Measurements from ENCODE around the gene WIPF2.

WIPF2 gene

DNA sequence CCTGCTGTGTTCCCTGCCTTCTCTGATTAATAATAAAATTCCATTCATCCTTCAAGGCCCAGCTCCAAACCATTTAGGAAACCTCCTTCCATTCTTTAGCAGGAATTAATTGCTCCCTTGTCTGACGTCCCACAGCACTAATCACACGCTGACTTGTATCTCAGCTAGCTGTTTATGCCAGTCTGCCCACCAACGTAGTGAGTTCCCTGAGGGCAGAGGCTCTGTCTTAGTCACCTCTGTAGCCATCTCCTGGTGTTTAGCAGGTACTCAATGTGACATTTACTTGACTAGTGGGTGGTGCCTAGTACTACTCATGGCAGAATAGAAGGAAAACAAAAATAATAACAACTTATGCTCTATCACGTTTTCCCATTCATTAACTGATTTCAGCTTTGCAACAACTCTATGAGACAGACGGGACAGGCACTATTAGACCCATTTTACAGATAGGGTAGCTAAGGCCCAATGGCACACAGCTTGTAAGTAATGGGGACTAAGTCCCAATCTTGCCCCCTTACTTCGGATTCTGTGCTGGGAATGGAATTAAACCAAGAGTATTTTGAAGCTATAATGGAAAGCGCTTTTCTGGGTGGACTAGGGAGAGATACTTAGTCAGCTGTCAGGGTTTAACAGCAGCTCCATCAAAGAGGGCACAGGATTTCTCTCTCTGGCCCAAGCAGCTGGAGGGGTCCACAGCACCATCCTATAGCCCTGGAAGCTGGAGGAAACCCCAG lies 931 bp upstream of the WIPF2 start:
- no peak for TF ChIP-seq RBAK (tag by site-specific recombination; IDR thresholded peaks at IDR 0.05)
- TF ChIP-seq, protein P1, sequence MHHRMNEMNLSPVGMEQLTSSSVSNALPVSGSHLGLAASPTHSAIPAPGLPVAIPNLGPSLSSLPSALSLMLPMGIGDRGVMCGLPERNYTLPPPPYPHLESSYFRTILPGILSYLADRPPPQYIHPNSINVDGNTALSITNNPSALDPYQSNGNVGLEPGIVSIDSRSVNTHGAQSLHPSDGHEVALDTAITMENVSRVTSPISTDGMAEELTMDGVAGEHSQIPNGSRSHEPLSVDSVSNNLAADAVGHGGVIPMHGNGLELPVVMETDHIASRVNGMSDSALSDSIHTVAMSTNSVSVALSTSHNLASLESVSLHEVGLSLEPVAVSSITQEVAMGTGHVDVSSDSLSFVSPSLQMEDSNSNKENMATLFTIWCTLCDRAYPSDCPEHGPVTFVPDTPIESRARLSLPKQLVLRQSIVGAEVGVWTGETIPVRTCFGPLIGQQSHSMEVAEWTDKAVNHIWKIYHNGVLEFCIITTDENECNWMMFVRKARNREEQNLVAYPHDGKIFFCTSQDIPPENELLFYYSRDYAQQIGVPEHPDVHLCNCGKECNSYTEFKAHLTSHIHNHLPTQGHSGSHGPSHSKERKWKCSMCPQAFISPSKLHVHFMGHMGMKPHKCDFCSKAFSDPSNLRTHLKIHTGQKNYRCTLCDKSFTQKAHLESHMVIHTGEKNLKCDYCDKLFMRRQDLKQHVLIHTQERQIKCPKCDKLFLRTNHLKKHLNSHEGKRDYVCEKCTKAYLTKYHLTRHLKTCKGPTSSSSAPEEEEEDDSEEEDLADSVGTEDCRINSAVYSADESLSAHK (tag by site-specific recombination; IDR thresholded peaks at IDR 0.05): no peak
- TF ChIP-seq TCF7L2 (IDR thresholded peaks at IDR 0.05; ENCODE audit: borderline replicate concordance, low read depth, low read length): no peak
- TF ChIP-seq ZBTB20 (tag by site-specific recombination; IDR thresholded peaks at IDR 0.05): 0 out of 2 replicates have a peak, but pooled peaks have one; percentile 41
- TF ChIP-seq ZFP69B (tag by site-specific recombination; IDR thresholded peaks at IDR 0.05): peak; percentile 60; the same call in 1 of the 2 replicates
- TF ChIP-seq, protein P2, sequence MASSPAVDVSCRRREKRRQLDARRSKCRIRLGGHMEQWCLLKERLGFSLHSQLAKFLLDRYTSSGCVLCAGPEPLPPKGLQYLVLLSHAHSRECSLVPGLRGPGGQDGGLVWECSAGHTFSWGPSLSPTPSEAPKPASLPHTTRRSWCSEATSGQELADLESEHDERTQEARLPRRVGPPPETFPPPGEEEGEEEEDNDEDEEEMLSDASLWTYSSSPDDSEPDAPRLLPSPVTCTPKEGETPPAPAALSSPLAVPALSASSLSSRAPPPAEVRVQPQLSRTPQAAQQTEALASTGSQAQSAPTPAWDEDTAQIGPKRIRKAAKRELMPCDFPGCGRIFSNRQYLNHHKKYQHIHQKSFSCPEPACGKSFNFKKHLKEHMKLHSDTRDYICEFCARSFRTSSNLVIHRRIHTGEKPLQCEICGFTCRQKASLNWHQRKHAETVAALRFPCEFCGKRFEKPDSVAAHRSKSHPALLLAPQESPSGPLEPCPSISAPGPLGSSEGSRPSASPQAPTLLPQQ (tag by site-specific recombination; IDR thresholded peaks at IDR 0.05): peak; percentile 82
- H3K4me3 ChIP-seq (ENCODE audit: low read depth, low read length): no peak overlapping the region
- CTCF ChIA-PET: interaction anchor here (0.6 to 2.8 kb wide), 20 partner anchors 9 to 145 kb away, joined by 3 to 40 read pairs (median 4); no protein-coding TSS in a partner anchor
- no peaks in the 10 kb centered on the region for H3K9me3 ChIP-seq (ENCODE audit: control insufficient read depth, insufficient read depth, low read depth, low read length)
- no peaks in the 10 kb centered on the region for H3K4me1 ChIP-seq (ENCODE audit: control insufficient read depth, insufficient read depth, low read length)
- POLR2A ChIA-PET: interaction anchor here (0.6 to 3.8 kb wide), 22 partner anchors 8 to 238 kb away, joined by 3 to 33 read pairs (median 6); partner anchors contain the start of genes CASC3, CDC6, NR1D1 and PSMD3
- H3K27ac ChIP-seq (ENCODE audit: extremely low read depth, low read depth, low read length): no peak overlapping the region; the same call in none of the 2 replicates
- no peaks in the 10 kb centered on the region; a peak in 1 of 3 replicates for H3K36me3 ChIP-seq (ENCODE audit: control insufficient read depth in 2 of 2, insufficient read depth in 1 of 2, low read length in 2 of 2)

DNA sequence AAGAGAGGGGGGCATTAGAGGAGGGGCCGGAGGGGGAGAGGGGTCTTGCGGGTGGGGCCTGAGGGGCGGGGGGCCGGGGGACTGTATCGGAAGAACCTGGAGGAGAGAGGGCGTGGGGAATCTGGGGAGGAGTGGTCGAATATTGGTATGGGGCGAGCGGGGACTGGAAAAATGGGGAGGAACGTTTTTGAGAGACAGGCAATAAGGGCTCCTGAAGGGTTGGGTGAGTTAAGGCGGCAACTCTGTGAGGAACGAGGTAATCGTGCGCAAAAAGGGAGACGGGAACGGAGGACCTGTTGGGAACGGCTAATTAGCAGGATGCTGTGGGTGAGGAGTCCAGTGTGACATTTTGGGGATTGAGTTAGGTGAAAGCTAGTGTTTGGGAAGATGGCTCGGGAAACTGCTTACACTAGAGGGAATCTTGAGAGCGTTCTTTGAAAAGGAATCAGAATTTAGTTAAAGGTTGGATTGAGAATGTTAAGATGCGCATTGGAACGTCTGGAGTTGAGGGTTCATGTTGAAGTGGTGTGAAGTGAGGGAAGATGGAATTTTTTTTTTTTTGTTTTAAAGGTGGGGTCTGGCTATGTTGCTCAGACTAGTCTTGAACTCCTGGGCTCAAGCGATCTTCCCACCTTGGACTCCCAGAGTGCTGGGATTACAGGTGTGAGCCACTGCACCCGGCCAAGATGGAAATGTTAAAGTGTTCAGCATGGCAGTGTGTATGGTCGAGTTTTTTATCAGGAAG lies 662 bp downstream of the WIPF2 start:
- ChIA-PET POLR2A (interaction anchor here (0.6 to 3.8 kb wide), 22 partner anchors 8 to 282 kb away, joined by 3 to 33 read pairs (median 6); partner anchors contain the start of genes CASC3, CDC6 and TOP2A), CTCF (interaction anchor here (0.6 to 2.8 kb wide), 19 partner anchors 9 to 1429 kb away, joined by 3 to 40 read pairs (median 6); no protein-coding TSS in a partner anchor)
- Histone ChIP-seq H3K36me3 (ENCODE audit: control insufficient read depth in 2 of 2, insufficient read depth in 1 of 2, low read length in 2 of 2) (no peaks in the 10 kb centered on the region; a peak in 1 of 3 replicates), H3K4me3 (ENCODE audit: low read depth, low read length) (peak overlapping the region; percentile 80), H3K4me1 (ENCODE audit: control insufficient read depth, insufficient read depth, low read length) (peaks cover 3% of the 10 kb centered on the region), H3K27ac (ENCODE audit: extremely low read depth, low read depth, low read length) (peak overlapping the region; percentile 92), H3K9me3 (ENCODE audit: control insufficient read depth, insufficient read depth, low read depth, low read length) (no peaks in the 10 kb centered on the region)
- TF ChIP-seq BCL11B (tag by site-specific recombination; IDR thresholded peaks at IDR 0.05; ENCODE audit: low read depth) (no peak), ZNF302 (tag by site-specific recombination; IDR thresholded peaks at IDR 0.05; ENCODE audit: low read depth) (no peak), ZFP37 (tag by site-specific recombination; IDR thresholded peaks at IDR 0.05) (no peak), KLF7 (tag by site-specific recombination; IDR thresholded peaks at IDR 0.05; ENCODE audit: borderline replicate concordance) (no peak), ZSCAN16 (tag by site-specific recombination; IDR thresholded peaks at IDR 0.05) (no peak), ZNF514 (tag by site-specific recombination; IDR thresholded peaks at IDR 0.05) (no peak), ZNF266 (tag by site-specific recombination; IDR thresholded peaks at IDR 0.05; ENCODE audit: low read depth) (no peak), ZBTB1 (tag by site-specific recombination; IDR thresholded peaks at IDR 0.05) (no peak), ZNF629 (tag by site-specific recombination; IDR thresholded peaks at IDR 0.05) (no peak), ZNF146 (tag by site-specific recombination; IDR thresholded peaks at IDR 0.05) (no peak), ZNF157 (tag by site-specific recombination; IDR thresholded peaks at IDR 0.05) (no peak), ZNF239 (tag by site-specific recombination; IDR thresholded peaks at IDR 0.05) (no peak), ZNF791 (tag by site-specific recombination; IDR thresholded peaks at IDR 0.05) (no peak), EGR2 (tag by site-specific recombination; IDR thresholded peaks at IDR 0.05; ENCODE audit: low read depth) (no peak), ZBTB21 (tag by site-specific recombination; IDR thresholded peaks at IDR 0.05) (no peak; the same call in 1 of the 2 replicates)
- TF ChIP-seq, protein P2 (tag by site-specific recombination; IDR thresholded peaks at IDR 0.05): peak; percentile 99
- TF ChIP-seq, protein P3, sequence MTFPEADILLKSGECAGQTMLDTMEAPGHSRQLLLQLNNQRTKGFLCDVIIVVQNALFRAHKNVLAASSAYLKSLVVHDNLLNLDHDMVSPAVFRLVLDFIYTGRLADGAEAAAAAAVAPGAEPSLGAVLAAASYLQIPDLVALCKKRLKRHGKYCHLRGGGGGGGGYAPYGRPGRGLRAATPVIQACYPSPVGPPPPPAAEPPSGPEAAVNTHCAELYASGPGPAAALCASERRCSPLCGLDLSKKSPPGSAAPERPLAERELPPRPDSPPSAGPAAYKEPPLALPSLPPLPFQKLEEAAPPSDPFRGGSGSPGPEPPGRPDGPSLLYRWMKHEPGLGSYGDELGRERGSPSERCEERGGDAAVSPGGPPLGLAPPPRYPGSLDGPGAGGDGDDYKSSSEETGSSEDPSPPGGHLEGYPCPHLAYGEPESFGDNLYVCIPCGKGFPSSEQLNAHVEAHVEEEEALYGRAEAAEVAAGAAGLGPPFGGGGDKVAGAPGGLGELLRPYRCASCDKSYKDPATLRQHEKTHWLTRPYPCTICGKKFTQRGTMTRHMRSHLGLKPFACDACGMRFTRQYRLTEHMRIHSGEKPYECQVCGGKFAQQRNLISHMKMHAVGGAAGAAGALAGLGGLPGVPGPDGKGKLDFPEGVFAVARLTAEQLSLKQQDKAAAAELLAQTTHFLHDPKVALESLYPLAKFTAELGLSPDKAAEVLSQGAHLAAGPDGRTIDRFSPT (tag by site-specific recombination; IDR thresholded peaks at IDR 0.05): no peak
- TF ChIP-seq, protein P4, sequence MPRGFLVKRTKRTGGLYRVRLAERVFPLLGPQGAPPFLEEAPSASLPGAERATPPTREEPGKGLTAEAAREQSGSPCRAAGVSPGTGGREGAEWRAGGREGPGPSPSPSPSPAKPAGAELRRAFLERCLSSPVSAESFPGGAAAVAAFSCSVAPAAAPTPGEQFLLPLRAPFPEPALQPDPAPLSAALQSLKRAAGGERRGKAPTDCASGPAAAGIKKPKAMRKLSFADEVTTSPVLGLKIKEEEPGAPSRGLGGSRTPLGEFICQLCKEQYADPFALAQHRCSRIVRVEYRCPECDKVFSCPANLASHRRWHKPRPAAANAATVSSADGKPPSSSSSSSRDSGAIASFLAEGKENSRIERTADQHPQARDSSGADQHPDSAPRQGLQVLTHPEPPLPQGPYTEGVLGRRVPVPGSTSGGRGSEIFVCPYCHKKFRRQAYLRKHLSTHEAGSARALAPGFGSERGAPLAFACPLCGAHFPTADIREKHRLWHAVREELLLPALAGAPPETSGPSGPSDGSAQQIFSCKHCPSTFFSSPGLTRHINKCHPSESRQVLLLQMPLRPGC (tag by site-specific recombination; IDR thresholded peaks at IDR 0.05): no peak
